Amygdala (tissue), 56 donors: Measurements from ENCODE around the gene SLC38A10.
A peak's percentile ranks its signal among the peaks of the same experiment; 100 is the strongest.

Source experiments
- DNase-seq, 56 donors: peaks; one replicate each; lab custom pipeline; 2025; lab: John Stamatoyannopoulos, UW

Gene SLC38A10

DNA sequence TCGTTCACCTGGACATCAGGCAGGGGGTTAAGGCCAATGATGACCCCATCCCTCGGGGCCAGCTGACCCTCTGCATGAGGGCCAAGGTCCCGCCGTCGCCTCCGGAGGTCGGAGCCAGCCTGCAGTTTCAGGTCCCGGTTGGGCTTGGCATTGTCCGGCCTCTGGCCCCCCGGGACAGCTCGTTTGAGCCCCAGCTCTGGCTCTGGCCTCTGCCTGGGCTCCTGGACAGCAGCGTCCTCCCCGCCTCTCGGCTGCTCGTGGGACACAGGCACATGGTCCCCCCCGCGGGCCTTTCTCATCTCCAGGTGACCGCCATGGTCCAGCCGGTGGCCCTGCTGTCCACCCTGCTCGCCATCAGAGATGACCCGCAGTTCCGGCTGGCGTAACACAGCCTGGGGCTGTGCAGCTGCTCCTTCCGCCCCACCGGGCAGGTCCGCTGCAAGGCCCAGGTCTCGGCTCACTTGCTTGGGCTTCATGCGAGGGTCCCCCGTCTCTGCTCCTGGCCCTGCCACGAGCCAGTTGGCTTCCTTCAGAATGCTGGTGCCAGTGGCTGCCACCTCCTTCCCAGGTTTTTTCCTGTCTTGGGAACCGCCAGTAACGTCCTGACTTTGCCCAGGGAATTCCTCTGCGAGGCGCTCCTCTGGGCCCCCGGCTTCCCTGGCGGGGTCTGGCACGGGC lies 49.3 kb downstream of the SLC38A10 start:
- DNase-seq, result no peak

DNA sequence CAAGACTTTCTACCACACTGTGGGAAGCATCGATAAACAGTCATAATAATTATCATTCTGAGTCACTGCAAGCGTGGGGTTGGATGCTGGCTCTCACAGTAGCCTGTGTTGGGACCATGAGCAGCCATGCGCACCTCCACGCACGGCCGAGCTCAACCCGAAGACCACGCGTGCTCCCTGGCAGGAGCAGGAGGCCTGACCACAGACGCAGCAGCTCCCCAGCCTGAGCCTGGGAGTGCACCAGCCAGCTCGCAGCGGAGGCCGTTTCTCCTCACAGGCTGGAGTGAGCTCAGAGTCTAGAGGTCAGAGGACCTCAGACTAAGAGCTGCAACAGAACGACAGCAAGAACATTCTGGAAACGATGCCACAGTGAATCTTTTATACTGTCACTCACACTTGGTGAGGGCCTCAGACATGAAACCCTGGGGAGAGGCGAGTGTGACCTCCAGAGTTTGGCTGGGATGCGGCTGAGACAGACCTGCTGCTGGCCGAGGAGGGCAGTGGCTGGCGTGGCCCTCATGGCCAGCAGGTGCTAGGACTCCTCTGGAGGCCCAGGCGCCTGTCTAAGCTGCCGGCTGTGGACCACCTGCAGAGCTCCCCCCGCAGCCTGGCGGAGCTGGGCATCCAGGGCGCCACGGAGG lies 50.0 kb downstream of the SLC38A10 start:
- peak in 1 of 56 donors; percentile 13 for DNase-seq

DNA sequence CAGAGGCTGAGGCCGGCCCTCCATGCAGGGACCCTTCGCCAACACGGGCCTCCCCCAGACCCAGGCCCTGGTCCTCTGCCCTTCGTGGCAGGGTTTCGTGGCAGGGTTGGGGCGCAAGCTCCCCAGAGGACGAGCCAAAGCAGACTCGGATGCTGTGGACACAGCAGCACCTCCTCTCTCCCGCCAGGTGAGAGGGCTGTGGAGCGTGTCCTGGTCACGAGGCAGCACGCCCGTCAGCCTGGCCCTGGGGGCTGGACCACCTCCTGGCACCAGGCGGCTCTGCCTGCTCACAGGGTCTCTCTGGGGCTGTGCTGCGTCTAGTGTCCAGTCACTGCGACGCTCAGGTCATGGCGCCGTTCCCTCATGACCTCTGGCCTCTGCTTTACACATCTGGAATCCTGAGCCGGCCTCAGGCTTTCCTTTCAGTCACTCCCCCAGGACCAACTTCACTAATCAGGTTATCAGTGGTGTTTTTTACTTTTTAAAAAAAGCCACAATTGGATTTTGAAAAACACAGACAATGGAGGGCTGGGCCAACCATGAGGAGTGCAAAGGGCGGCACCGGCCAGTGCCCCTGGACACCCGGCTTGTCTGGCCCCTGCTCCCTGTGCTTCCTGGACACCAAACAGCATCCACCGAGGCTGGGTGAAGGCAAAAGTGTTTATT lies 50.6 kb downstream of the SLC38A10 start:
- no peak for DNase-seq

DNA sequence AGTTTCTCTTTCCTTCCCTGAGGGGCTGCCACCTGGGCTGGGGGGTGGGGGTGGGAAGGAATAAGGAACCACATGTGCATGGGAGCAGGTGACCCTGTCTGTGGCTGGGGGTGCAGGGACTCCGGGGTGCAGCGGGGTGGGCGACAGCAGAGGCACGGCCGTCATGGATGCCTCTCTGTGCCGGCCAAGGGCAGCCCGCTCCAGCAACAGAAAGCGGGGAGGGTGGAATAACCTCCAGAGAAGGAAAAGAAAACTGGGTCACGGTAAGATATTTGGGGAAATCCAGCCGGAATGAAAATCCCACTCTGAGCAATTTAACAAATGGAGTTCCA lies 51.8 kb downstream of the SLC38A10 start:
- no peak for DNase-seq

DNA sequence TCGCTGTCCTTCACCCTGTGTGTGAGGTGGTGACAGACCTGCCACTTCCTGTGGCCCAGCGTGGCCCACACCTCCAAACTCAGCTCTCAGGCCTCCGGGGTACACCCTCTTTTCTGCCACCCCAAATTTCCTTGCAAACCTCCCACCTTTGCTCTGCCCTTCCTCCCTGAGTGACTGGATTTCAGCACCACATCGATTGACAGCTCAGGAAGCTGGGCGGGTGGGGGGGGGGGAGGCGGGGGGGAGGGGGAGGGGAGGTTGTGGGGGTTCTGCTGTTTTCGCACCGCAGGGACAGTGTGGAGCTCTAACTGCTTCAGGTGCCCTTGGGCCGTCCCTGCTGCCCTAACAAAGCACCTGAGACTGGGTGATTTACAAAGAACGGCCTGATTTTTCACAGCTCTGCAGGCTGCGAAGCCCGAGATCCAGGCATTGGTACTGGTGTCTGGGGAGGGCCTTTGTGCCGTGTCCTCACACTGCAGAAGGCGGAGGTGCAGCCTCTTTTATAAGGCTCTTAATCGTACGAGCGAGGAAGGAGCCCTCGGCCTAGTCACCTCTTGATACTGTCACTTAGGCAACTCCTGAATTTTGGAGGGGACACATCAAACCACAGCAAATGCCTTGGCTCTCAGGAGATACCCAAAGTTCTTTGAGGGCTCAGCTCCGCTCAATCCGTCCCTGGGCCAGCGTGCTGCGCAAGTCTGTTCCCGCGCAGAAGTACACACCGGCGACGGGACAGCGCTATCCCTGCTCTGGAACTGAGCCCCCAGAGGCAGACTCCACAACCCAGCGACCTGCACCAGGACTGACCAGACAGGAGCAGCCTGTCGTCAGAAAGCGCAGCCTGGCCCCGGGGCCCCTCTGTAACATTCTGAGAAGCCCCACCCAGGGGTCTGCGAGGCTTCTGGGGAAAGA lies 52.4 kb downstream of the SLC38A10 start:
- DNase-seq, result no peak

DNA sequence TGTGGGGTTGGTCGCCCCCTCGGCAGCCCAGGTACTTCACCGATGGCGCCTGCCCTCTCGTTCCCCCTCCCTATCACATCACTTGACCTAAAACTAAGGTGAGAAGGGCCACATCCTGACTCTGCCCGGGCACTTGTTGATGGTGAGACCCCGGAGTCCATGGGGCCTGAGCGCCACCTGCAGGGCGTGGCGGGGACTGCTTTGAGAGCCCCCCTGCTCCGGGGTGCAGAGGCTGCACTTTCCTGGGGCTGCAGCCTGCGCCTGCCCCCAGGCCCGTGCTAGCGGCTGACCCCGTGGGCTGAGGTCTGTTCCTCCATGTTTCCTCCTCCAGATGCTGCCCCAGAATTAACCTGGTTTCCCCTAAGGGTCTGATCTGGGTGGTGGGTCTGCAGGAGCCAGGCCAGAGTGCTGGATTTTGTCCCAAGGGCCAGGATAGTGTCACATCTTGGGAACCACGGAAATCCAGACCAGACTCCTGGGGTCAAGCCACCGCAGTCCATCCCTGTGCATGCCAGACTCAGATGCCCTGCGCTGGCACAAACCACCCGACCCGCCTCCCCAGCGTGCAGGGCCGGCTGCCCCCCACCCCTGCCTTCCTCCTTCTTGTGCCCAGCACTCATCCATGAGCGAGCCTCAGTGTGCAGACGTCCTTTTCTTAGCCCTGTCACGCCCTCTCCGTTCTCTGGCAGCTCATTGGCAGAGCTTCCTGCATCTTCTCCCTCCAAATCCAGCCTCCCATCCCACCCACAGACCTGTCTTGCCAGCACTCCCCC lies 53.3 kb downstream of the SLC38A10 start:
- peak in 24 of 56 donors; percentile 11 to 71 (median 29) for DNase-seq

DNA sequence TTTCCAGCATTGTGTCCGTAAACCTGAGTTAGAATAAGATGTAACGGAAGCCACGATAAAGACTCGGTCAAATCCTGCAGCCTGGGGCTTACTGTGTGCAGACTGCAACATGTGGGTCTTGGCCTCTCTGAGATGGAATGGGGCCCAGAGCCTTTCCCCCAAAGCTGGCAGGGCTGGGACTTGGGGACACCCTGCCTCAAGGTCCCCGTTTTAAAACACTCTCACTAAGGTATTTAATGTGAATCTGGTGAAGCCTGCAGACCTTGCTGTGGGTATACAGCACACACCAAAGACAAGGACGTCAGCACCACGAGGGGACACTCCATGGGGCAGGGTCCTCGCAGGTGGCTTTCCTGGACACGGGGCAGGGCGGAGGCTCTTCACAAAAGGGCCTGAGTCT lies 53.9 kb downstream of the SLC38A10 start:
- no peak for DNase-seq

DNA sequence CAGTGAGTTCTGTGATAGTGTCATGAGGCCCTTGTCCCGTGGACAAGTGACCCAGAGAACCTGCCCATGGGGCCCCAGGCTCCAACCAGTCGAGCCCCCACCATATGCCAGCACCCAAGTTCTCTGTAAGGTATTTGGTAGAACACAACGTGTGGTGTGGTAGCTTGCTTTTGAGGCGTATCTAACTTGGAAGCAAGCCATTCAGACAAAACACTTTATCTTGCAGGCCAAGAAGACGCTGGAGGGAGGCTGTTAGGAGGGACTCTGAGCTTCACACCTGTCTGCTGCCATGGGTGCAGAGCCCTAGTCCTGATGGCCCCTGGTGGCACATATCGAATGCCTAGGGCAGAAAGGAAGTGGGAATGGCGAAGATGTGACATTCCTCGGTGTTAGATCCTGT lies 54.3 kb downstream of the SLC38A10 start:
- DNase-seq, result no peak

DNA sequence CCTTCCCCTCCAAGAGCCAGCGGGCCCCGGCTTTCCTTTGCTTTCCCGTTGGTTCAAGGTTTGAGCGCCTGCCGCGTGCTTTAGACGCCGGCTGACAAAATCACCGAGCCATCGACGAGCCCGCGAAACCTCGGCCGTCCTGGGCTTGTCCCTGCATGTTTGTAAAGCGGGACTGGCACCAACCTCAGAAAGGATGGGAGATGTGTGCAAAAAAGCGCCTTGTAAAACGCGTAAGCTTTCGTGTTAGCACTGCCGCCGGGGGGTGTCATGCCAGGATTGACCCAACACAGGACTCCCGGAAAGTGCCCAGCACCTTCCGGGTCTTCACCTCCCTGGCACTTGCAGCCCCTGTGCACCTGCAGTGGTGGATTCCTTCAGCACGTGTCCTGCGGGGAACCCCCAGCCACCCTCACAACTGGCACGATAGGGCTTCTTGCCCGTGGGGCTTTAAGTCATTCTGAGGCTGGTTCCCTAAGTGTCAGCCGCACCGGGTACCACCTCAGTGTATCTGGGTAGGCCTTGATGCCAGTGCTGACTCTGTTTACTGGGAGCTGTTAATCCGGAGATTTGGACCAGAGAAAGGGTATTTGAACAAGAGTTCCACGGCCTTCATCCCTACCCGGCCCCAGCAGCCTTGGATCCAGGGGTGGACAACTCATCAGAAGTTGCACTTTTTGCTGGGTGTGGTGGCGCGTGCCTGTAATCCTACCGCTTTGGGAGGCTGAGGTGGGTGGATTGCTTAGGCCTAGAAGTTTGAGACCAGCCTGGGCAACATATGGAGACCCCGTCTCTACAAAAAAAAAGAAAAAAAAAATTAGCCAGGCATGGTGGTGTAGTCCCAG lies 55.2 kb downstream of the SLC38A10 start:
- DNase-seq, result peak in 2 of 56 donors; percentile 22 to 41

DNA sequence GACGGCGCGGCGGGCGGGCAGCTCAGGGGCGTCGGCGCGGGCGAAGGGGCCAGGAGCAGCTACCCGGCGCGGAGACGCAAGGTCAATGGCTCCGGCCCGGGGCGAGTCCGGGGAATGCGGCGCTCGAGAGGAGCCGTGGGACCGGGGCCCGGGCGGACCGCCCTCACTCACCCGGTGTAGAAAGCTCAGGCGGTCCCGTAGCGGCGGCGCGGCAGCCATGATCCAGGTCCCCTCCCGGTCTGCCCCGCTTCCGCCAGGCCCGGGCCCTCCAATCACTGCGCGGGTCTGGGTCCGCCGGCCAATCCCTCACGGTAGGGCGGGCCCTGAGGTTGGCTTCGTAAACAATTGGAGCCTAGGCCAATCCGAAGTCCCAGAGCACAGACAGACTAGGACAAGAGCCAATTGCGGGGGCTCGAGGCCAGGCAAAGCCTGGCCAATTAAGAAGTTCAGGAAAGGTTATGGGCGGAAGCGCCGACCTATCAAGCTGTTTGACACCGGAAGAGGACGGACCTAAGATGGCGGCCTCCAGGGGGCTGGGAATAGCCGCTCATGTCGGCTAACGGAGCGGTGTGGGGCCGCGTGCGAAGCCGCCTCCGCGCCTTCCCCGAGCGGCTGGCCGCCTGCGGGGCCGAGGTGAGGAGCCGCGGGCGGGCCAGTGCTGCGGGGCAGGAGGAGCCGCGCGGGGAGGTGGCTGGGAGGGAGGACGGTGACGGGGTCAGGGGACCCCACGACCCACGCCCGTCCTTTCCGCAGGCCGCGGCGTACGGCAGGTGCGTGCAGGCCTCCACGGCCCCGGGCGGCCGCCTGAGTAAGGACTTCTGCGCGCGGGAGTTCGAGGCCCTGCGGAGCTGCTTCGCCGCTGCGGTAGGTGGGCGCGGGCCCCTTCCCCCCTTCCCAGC lies 56.0 kb downstream of the SLC38A10 start, which contains the start of the genes NDUFAF8 and TEPSIN:
NDUFAF8 (plus strand) TSS at position 504 of the 899 bp plus-strand sequence; CDS start at position 550, 46 bp downstream.
TEPSIN (minus strand) TSS at position 241 of the 899 bp plus-strand sequence; CDS start at position 219, 22 bp downstream.
- peak; percentile 70 to 99 (median 97) for DNase-seq

DNA sequence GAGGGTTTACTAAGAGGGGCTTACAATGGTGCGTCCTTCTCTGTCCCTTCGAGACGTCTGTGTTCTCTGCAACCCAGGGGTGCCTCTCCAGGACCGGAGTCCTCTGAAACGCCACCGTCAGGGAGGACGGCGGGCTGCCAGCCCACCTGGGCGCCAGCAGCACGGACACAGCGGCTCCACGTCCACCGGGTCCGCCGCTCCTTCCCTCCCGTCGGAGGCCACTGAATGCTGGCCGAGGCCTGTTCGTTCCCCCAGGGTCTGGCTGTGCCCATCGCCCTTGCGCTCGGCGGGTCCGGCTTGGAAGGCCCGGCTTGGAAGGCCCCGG lies 56.7 kb downstream of the SLC38A10 start:
- DNase-seq, result no peak

DNA sequence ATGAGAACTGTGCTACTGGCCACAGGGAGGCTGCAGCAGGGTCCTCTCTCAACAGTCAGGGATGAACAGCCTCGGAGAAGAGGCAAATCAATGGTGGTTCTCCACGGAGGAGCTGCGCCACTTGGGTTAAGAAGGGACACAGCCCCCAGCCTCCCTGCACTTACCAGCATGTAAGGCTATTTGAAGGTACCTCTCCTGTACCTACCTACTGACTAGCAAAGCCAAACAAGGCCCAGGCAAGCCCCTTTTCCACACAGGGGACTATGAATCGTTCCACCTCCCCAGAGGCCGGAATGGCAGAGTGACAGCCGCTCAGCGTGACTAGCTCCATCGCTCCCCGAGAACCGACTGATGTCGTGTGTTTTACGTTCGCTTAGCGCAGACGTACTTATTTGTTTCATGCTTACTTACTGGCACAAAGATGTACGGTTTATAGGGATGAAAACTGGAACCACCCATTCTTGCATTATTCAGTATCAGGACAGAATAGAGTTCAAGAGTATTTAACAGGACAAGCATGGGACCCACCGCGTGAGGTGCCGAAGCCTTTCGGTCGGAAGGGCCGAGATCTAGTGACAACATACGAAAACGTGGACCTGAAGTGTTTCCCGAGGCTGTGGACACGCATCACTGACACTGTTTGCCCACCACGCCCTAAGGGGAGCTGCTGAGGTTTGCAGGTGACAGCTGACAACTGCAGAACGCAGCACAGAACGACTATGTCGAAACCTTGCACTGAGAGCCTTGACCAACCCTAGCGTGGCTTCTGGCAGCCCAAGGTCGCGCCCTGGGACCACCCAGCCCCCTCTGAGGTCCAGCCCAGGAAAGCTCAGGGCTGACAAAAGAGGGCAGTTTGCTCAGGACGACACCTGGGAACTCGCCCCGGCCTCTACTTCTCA lies 57.3 kb downstream of the SLC38A10 start:
- no peak for DNase-seq

DNA sequence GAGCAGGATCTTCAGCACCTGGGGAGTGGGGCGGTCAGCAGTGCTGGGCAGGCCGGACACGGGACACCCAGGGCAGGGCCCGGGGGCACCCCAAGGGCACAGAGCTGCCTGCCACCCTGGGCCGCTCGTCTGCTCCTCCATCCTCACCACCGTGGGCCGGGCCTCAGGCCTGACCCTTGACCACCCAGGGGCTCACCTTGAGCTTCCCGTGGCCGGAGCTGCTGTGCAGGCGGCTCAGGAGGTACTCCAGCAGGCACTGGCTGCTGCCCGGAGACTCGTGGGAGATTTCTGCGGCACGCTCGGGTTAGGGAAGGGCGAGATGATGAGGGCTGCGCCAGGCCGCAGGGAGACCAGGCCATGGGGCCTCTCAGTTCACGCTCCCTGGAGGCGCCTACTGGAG lies 58.3 kb downstream of the SLC38A10 start:
- DNase-seq, result no peak

DNA sequence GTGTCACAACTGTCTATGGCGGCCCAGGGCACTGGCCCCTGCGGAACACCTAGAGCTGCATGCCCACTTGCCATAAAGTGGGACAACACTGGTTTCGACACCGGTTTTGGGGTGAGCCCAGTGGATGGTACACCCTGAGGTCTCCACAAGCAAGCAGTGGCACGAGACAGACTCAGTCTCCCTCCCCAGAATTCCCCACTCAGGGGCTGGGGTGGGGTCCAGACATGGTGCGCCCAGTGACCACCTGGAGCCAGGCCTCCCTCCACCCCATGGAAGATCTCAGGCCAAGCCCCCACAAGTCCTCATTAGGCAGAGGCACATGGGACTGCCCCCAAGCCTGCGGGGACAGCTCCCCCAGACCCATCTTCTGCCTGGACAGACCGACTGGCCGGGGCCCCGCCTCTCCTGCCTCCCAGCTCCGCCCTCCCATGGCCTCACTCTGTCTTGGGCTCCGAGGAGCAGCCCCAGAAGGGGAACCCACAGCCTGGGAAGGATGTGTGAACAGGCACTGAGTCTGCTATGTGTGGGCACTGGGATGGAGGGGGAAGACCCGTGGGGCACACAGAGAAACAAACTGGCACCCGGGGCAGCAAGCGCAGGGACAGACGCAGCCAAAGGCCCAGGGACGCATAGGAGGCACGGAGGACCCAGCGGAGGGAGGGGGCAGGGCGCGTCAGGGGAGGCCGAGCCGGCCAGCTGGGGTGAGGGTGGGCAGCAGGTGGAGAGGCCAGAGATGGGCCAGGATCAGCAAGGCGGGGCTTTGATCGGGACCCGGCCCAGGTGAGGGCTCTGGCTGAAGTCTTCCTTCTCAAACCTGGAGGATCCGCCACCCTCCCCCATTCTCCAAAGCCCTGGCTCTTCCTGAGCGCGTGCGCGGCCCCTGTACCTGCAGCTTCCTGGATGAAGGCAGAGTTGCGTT lies 59.0 kb downstream of the SLC38A10 start:
- no peak for DNase-seq

DNA sequence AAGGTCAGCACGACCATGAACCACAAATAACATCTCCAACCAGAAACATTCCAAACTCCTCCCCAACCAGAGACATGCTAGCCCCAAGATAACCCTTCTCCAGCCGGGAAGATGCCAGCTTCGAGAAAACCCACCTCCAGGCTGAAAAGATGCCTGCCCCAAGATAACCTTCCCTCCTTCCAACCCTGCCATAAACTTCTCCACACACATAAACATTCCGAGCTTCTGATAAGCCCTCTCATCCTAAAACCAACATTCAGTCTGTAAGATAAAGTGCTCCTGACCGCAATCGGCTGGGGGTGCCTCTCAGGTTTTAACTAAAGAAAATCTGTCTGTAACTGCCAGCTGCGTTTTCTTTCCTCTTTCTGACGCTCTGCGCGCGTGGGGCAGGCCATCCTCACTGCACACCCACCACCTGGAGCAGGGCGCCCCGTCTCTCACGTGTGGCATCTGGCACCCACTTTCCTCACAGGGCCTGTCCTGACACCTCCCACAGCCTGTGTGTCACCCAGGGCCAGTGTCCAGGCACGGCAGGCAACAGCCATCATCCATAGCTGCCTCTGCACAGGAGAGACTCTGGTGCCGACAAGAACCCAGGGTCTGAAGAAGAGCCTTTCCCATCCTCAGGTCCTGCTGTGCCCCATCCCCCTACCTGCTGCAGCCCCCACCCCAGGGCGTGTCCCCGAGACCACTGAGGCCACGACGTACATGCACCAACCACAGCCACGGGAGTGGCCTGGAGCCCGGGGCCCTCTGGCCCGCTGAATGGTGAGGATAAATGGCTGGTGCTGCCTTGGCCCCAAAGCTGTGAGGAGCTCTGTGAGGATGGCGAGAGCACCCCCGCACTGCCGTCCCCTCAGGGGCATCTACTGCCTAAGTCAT lies 59.9 kb downstream of the SLC38A10 start:
- DNase-seq, result no peak
